IPS DF 6.9 (cell line): Measurements from ENCODE around the gene GMEB2.
"Not testable (repeated sequence)": the region's sequence is repeated elsewhere in the genome, so short reads cannot be mapped to it uniquely, and the experiment has no call there.

Experiments used
- DNase-seq: peaks from one replicate; pipeline ENCODE4 v3.0.0-alpha.2; 2013; ENCODE audit warnings: low read depth, low spot score
- H3K27ac ChIP-seq: one replicate; pipeline ENCODE4 v1.5.1; 2013; ENCODE audit warnings: low read length, control low read depth
- H3K27me3 ChIP-seq: 2 replicates; pipeline ENCODE4 v1.6.1; 2013; ENCODE audit warnings: mild to moderate bottlenecking, low read length; ENCODE audit not compliant: control insufficient read depth, insufficient read depth
- H3K36me3 ChIP-seq: 2 replicates; pipeline ENCODE4 v1.6.1; 2013; ENCODE audit warnings: low read length; ENCODE audit not compliant: control insufficient read depth, insufficient read depth
- H3K4me1 ChIP-seq: 2 replicates; pipeline ENCODE4 v1.6.1; 2013; ENCODE audit warnings: low read length; ENCODE audit not compliant: control insufficient read depth, insufficient read depth
- H3K4me3 ChIP-seq: 2 replicates; pipeline ENCODE4 v1.5.1; 2013; ENCODE audit warnings: mild to moderate bottlenecking, low read length
- H3K9me3 ChIP-seq: 2 replicates; pipeline ENCODE4 v1.6.1; 2013; ENCODE audit warnings: low read length, inconsistent platforms; ENCODE audit not compliant: control insufficient read depth, insufficient read depth
- WGBS: extraction: QIAGEN DNeasy Blood & Tissue Kit; methylation state at CpG from one replicate; pipeline ENCODE4 v1.1.7; 2013; ENCODE audit warnings: mixed read lengths, missing lambda C conversion rate; ENCODE audit not compliant: insufficient read length, insufficient coverage; 5-methylcytosine and 5-hydroxymethylcytosine counted together

Gene GMEB2

GRCh38 chr20:63577317-63577894 is 49.5 kb downstream of the GMEB2 start:
- no peaks in the 10 kb centered on the region for H3K9me3 ChIP-seq
- WGBS, result no CpG with 5 or more reads among the region's 19 CpGs
- DNase-seq, result no peak
- H3K4me3 ChIP-seq, result no peak overlapping the region
- H3K27me3 ChIP-seq, result no peaks in the 10 kb centered on the region
- H3K27ac ChIP-seq, result no peak overlapping the region
- H3K36me3 ChIP-seq, result no peaks in the 10 kb centered on the region
- H3K4me1 ChIP-seq, result peaks cover 2% of the 10 kb centered on the region; the same call in 1 of the 2 replicates

GRCh38 chr20:63576311-63576710 is 50.6 kb downstream of the GMEB2 start:
- Histone ChIP-seq H3K36me3 (0 out of 2 replicates have a peak, but pooled peaks cover 4% of the 10 kb centered on the region), H3K27me3 (no peaks in the 10 kb centered on the region), H3K9me3 (no peaks in the 10 kb centered on the region), H3K4me1 (peaks cover 2% of the 10 kb centered on the region; the same call in 1 of the 2 replicates), H3K4me3 (no peak overlapping the region), H3K27ac (no peak overlapping the region)
- DNase-seq, result no peak
- WGBS, result no CpG with 5 or more reads among the region's 7 CpGs

- no peak for DNase-seq
- Histone ChIP-seq H3K36me3 (0 out of 2 replicates have a peak, but pooled peaks cover 4% of the 10 kb centered on the region), H3K27ac (no peak overlapping the region), H3K9me3 (no peaks in the 10 kb centered on the region), H3K27me3 (no peaks in the 10 kb centered on the region), H3K4me1 (peaks cover 2% of the 10 kb centered on the region; the same call in 1 of the 2 replicates), H3K4me3 (no peak overlapping the region)
- no CpG with 5 or more reads among the region's 28 CpGs for WGBS
Measured at GRCh38 chr20:63574829-63575743, 51.8 kb downstream of the GMEB2 start.

GRCh38 chr20:63574156-63574828 is 52.6 kb downstream of the GMEB2 start, which contains the start of gene HELZ2:
Gene HELZ2, minus strand, starts transcription at chr20:63574239. Its CDS starts 1,854 bp downstream, at chr20:63572385.
- no peaks in the 10 kb centered on the region for H3K27me3 ChIP-seq
- 0 out of 2 replicates have a peak, but pooled peaks cover 4% of the 10 kb centered on the region for H3K36me3 ChIP-seq
- WGBS, result no CpG with 5 or more reads among the region's 40 CpGs
- H3K27ac ChIP-seq, result no peak within 1 kb of the TSS
- peaks cover 2% of the 10 kb centered on the region; the same call in 1 of the 2 replicates for H3K4me1 ChIP-seq
- peak within 1 kb of the TSS; percentile 66; the same call in 1 of the 2 replicates for H3K4me3 ChIP-seq
- H3K9me3 ChIP-seq, result no peaks in the 10 kb centered on the region
- no peak for DNase-seq

- H3K27me3 ChIP-seq, result no peaks in the 10 kb centered on the region
- peaks cover 2% of the 10 kb centered on the region; the same call in 1 of the 2 replicates for H3K4me1 ChIP-seq
- no CpG with 5 or more reads among the region's 24 CpGs for WGBS
- no peaks in the 10 kb centered on the region for H3K9me3 ChIP-seq
- H3K4me3 ChIP-seq, result peak overlapping the region; percentile 66; the same call in 1 of the 2 replicates
- no peak for DNase-seq
- no peak overlapping the region for H3K27ac ChIP-seq
- H3K36me3 ChIP-seq, result 0 out of 2 replicates have a peak, but pooled peaks cover 4% of the 10 kb centered on the region
Measured at GRCh38 chr20:63573647-63574131, 53.2 kb downstream of the GMEB2 start.

- Histone ChIP-seq H3K36me3 (peaks cover 4% of the 10 kb centered on the region; the same call in 1 of the 2 replicates), H3K27me3 (no peaks in the 10 kb centered on the region), H3K27ac (no peak overlapping the region), H3K9me3 (no peaks in the 10 kb centered on the region), H3K4me3 (no peak overlapping the region; the same call in 1 of the 2 replicates), H3K4me1 (peaks cover 2% of the 10 kb centered on the region; the same call in 1 of the 2 replicates)
- no peak for DNase-seq
- no CpG with 5 or more reads among the region's 34 CpGs for WGBS
Measured at GRCh38 chr20:63572788-63573646, 53.9 kb downstream of the GMEB2 start.

GRCh38 chr20:63572071-63572787 is 54.7 kb downstream of the GMEB2 start:
- Histone ChIP-seq H3K9me3 (no peaks in the 10 kb centered on the region), H3K4me3 (no peak overlapping the region), H3K36me3 (peaks cover 4% of the 10 kb centered on the region; the same call in 1 of the 2 replicates), H3K4me1 (peaks cover 2% of the 10 kb centered on the region; the same call in 1 of the 2 replicates), H3K27me3 (no peaks in the 10 kb centered on the region), H3K27ac (no peak overlapping the region)
- no CpG with 5 or more reads among the region's 48 CpGs for WGBS
- DNase-seq, result no peak

GRCh38 chr20:63571087-63571478 is 55.8 kb downstream of the GMEB2 start:
- not testable (repeated sequence) for H3K9me3 ChIP-seq, H3K36me3 ChIP-seq, H3K4me1 ChIP-seq, DNase-seq, H3K27me3 ChIP-seq, H3K4me3 ChIP-seq, H3K27ac ChIP-seq
- WGBS, result no CpG with 5 or more reads among the region's 11 CpGs
